ENCODE data around the gene ZNF469.
"Not testable (repeated sequence)": the region's sequence is repeated elsewhere in the genome, so short reads cannot be mapped to it uniquely, and the experiment has no call there.

Gene ZNF469

GRCh38 chr16:88407807-88408206 lies 25.0 kb downstream of the ZNF469 start:
- Mint-ChIP-seq H3K4me1 (peaks cover 4 to 7% of the 10 kb centered on the region in 2 donors), H3K4me3 (no peak overlapping the region), H3K27me3 (peaks cover 0 to 19% of the 10 kb centered on the region in 2 donors), H3K9me3 (no peaks in the 10 kb centered on the region), H3K27ac (no peak overlapping the region), H3K36me3 (no peaks in the 10 kb centered on the region)
- ATAC-seq (replicated peaks): no peak
- no peak for DNase-seq

DNA sequence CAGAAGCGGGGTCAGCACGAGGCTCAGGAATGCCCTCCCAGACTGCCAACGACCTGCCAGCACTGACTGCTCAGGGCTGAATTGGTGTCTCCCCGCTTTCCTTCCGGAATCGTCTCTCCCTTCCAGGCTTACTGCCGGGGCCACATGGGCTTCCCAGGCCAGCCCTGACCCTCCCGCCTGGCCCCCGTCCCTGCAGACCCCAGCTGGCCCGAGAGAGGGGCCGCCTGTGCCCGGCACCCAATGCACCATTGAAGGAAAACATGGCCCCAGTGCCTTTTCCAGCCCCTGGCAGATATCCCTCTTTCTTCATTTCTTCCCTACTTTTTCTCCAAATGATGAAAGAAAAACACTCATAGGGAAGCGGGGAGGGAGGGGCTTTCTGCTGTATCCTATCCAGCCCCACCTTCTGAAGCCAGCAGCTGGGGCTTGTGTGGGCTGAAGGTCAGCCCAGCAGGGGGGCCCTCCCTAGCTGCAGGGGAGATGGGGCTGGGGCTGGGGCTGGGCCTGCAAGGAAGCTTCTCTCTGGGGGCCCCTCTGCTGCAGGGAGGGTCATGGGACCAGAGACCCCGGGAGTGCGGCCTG lies 25.9 kb downstream of the ZNF469 start:
- Mint-ChIP-seq H3K4me1 (peaks cover 4 to 7% of the 10 kb centered on the region in 2 donors), H3K4me3 (no peak overlapping the region), H3K27me3 (peaks cover 0 to 19% of the 10 kb centered on the region in 2 donors), H3K9me3 (no peaks in the 10 kb centered on the region), H3K36me3 (no peaks in the 10 kb centered on the region), H3K27ac (no peak overlapping the region)
- no peak for DNase-seq
- no peak for ATAC-seq (replicated peaks)

GRCh38 chr16:88409296-88410065 lies 26.7 kb downstream of the ZNF469 start:
- ATAC-seq (replicated peaks) (no peak), DNase-seq (no peak)
- H3K4me1 Mint-ChIP-seq: peaks cover 4 to 7% of the 10 kb centered on the region in 2 donors
- H3K4me3 Mint-ChIP-seq: no peak overlapping the region
- no peaks in the 10 kb centered on the region for H3K36me3 Mint-ChIP-seq
- H3K27me3 Mint-ChIP-seq: peaks cover 0 to 14% of the 10 kb centered on the region in 2 donors
- no peaks in the 10 kb centered on the region for H3K9me3 Mint-ChIP-seq
- H3K27ac Mint-ChIP-seq: no peak overlapping the region

DNA sequence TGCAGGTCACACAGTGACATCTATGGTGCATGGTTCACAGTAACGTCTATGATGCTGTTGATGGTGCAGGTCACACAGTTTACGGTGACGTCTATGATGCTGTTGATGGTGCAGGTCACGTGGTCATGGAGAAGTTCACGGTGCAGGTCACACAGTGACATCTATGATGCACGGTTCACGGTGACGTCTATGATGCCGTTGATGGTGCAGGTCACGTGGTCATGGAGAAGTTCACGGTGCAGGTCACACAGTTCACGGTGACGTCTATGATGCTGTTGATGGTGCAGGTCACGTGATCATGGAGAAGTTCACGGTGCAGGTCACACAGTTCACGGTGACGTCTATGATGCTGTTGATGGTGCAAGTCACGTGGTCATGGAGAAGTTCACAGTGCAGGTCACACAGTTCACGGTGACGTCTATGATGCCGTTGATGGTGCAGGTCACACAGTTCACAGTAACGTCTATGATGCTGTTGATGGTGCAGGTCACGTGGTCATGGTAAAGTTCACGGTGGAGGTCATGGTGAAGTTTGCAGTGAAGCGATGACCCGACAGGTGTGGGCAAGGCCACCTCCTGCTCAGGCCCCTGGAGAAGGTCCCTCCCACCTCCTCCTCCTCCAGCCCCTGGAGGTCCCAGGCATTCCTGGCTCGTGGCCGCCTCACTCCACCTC lies 27.7 kb downstream of the ZNF469 start:
- H3K36me3 Mint-ChIP-seq; H3K4me1 Mint-ChIP-seq; H3K9me3 Mint-ChIP-seq; H3K27ac Mint-ChIP-seq; H3K4me3 Mint-ChIP-seq; ATAC-seq (replicated peaks); H3K27me3 Mint-ChIP-seq; DNase-seq: not testable (repeated sequence)

GRCh38 chr16:88411951-88412576 lies 29.3 kb downstream of the ZNF469 start:
- Mint-ChIP-seq H3K27me3 (peaks cover 0 to 16% of the 10 kb centered on the region in 2 donors), H3K4me3 (no peak overlapping the region), H3K36me3 (no peaks in the 10 kb centered on the region), H3K4me1 (peaks cover 4 to 7% of the 10 kb centered on the region in 2 donors), H3K9me3 (no peaks in the 10 kb centered on the region), H3K27ac (no peak overlapping the region)
- no peak for DNase-seq
- ATAC-seq (replicated peaks): no peak

DNA sequence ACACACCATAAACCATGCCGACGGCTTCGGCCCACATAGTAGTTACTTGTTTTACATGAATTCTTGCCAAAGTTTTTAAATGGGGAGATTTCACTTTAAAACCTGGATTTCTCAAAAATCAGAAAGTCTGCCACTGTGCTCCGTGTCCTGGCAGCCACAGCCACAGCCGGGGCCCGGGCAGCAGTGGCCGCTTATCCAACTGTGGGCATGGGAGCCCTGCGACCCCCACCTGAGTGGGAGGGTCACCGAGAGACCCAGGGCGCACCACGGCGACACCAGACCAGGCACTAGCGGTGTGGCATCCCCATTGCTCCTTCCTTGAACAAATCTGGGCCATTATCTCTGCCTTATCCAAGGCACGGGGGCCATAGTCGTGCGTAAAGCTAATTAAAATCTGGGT lies 30.0 kb downstream of the ZNF469 start:
- Mint-ChIP-seq H3K4me3 (no peak overlapping the region), H3K27ac (no peak overlapping the region), H3K36me3 (no peaks in the 10 kb centered on the region), H3K9me3 (no peaks in the 10 kb centered on the region), H3K27me3 (peaks cover 0 to 16% of the 10 kb centered on the region in 2 donors), H3K4me1 (peaks cover 3 to 4% of the 10 kb centered on the region in 2 donors)
- no peak for DNase-seq
- no peak for ATAC-seq (replicated peaks)

GRCh38 chr16:88413231-88413630 lies 30.5 kb downstream of the ZNF469 start:
- no peak for DNase-seq
- ATAC-seq (replicated peaks): no peak
- Mint-ChIP-seq H3K27me3 (peaks cover 0 to 16% of the 10 kb centered on the region in 2 donors), H3K4me3 (no peak overlapping the region), H3K9me3 (no peaks in the 10 kb centered on the region), H3K27ac (no peak overlapping the region), H3K4me1 (no peaks in the 10 kb centered on the region), H3K36me3 (no peaks in the 10 kb centered on the region)

DNA sequence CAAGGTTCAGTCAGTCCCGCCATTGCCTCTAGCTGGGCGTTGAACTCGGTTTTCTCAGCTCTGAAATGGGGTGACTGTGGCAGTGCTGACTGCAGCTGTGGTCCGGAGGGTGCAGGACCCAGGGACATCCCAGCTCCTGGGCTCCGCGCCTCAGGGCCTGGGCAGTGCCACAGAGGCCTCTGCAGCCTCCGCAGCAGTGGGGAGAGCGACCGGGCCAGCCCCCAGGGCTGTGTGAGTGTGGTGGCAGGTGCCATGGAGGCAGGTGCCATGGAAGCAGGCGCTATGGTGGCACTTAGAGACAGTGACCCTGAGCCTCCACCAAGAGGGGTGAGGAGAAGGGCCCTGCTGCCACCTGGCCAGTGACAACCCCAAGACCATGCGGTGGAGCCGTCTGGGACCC lies 30.9 kb downstream of the ZNF469 start:
- Mint-ChIP-seq H3K27me3 (peaks cover 0 to 17% of the 10 kb centered on the region in 2 donors), H3K4me3 (no peak overlapping the region), H3K4me1 (no peaks in the 10 kb centered on the region), H3K9me3 (no peaks in the 10 kb centered on the region), H3K36me3 (no peaks in the 10 kb centered on the region), H3K27ac (no peak overlapping the region)
- no peak for DNase-seq
- ATAC-seq (replicated peaks): no peak

DNA sequence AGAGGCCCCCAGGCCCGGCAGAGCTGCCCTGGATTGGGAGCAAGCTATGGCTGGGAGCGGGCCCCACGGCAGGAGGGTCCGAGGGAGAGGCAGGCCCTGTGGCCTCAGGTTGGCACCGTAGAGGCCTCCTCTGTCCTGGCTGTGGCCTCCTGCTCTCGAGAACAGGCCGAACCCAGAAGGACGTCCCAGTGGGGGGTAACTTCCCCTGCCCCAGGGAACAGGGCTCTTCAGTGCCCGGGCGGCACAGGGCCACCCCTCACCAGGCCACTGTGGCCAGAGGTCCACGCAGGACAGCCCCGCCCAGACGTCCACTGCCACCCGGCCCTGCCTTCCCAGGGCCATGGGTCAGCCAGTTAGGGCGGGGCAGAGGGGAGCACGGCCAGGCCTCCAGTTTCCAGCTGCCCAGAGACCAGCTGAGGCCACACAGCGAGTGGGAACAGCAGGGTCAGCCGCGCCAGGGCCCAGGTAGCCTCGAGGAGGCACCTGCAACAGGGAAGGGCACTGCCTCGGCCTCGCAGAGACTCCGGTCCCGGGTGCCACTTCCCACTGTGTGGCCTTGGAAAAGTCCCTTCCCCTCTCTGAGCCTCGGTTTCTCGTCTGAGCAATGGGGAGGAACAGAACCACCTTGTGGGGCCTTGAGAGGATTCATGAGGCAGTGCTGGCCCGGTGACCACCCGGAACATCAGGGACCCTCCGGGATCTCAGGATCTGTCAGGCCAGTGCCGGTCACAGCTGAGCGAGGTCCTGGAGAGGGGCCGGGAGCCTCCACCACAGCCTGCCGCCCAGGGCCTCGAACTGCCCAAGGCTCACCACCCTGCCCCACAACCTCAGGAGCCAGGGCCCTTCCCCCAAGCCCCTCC lies 32.0 kb downstream of the ZNF469 start:
- DNase-seq (no peak), ATAC-seq (replicated peaks) (no peak)
- Mint-ChIP-seq H3K4me3 (no peak overlapping the region), H3K27ac (no peak overlapping the region), H3K9me3 (no peaks in the 10 kb centered on the region), H3K36me3 (no peaks in the 10 kb centered on the region), H3K4me1 (no peaks in the 10 kb centered on the region), H3K27me3 (peaks cover 3 to 20% of the 10 kb centered on the region in 2 donors)

- no peak for ATAC-seq (replicated peaks)
- H3K27ac Mint-ChIP-seq: no peak overlapping the region
- peaks cover 3 to 26% of the 10 kb centered on the region in 2 donors for H3K27me3 Mint-ChIP-seq
- no peak overlapping the region for H3K4me3 Mint-ChIP-seq
- H3K4me1 Mint-ChIP-seq: no peaks in the 10 kb centered on the region
- no peaks in the 10 kb centered on the region for H3K9me3 Mint-ChIP-seq
- DNase-seq: no peak
- no peaks in the 10 kb centered on the region for H3K36me3 Mint-ChIP-seq
These were observed 32.6 kb downstream of the ZNF469 start for GRCh38 chr16:88415381-88415705.

DNA sequence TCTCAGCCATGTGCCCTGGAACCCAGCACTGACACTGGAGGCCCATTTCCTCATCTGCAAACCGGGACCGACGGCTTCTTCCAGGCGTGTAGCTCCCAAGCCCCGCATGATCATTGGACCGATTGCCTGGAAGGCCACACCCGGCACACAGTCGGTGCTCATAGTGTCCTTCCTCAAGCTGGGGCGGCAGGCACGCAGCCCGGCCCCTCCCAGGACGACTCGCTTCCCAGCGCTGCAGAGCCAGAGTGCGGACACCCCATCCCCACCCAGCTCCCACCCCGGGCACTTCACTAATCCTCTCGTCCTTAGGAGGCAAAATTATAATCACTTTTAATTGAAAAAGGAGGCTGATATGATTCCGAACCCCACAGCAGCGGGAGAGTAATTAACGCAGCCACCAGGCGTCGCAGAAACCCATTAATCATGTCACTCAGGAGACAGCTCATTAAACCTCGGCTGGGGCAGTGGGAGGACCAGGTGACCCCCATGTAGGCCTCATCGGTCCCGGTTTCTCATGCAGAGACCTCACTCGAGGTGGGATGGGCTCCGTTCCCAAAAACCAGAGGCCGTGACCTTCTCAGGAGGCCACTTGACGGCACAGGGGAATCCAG lies 33.1 kb downstream of the ZNF469 start:
- H3K36me3 Mint-ChIP-seq: no peaks in the 10 kb centered on the region
- ATAC-seq (replicated peaks): no peak
- no peaks in the 10 kb centered on the region for H3K9me3 Mint-ChIP-seq
- H3K4me3 Mint-ChIP-seq: no peak overlapping the region
- peaks cover 3 to 26% of the 10 kb centered on the region in 2 donors for H3K27me3 Mint-ChIP-seq
- H3K27ac Mint-ChIP-seq: no peak overlapping the region
- no peaks in the 10 kb centered on the region for H3K4me1 Mint-ChIP-seq
- DNase-seq: no peak

- H3K27ac Mint-ChIP-seq: no peak overlapping the region
- H3K27me3 Mint-ChIP-seq: peaks cover 3 to 26% of the 10 kb centered on the region in 2 donors
- H3K4me3 Mint-ChIP-seq: no peak overlapping the region
- no peaks in the 10 kb centered on the region for H3K9me3 Mint-ChIP-seq
- DNase-seq: no peak
- no peaks in the 10 kb centered on the region for H3K36me3 Mint-ChIP-seq
- H3K4me1 Mint-ChIP-seq: no peaks in the 10 kb centered on the region
- ATAC-seq (replicated peaks): no peak
These were observed 33.9 kb downstream of the ZNF469 start for GRCh38 chr16:88416686-88417085.

DNA sequence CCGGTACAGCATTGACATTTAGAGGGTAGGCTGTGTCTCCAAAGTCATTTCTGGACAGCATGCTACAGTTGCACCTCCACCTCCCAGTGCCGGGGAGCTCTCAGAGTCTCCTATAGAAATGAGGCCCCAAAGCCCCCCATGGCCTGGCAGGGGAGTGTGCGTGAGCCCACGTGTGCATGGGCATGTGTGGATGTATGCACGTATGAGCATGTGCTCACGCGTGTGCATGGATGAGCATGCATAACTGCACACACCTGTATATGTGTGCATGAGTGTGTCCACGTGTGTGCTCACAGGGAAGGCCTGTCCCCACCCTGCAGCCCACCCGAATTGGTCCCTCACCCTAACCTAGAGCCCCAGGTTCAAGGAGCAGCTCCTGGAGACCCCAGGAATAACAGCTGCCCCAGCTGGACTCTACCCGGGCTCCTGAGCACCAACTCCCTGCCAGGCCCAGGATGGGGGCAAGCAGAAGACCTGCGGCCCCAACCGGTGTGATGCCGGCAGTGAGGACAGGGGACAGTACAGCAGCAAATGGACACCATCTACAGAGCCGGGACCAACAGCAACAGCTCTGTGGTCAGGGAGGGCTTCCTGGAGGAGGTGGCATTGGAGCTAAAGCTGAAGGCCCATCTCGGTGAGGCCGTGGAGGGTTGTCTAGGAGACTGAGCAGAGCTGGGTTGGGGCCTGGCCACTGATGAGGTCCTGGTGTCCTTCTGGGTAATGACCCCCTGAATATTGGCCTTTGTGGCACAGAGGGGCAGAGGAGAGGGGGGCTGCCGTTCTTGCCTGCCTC lies 35.1 kb downstream of the ZNF469 start:
- Mint-ChIP-seq H3K36me3 (no peaks in the 10 kb centered on the region), H3K27me3 (peaks cover 7 to 30% of the 10 kb centered on the region in 2 donors), H3K9me3 (peaks cover 4 to 7% of the 10 kb centered on the region in 2 donors), H3K4me1 (no peaks in the 10 kb centered on the region), H3K27ac (no peak overlapping the region), H3K4me3 (no peak overlapping the region)
- ATAC-seq (replicated peaks): no peak
- DNase-seq: no peak

Data from stimulated activated naive B cell treated with anti-CD40 and anti-IgM and Interleukin-4, amounts not matched to agents 10 μg/mL and 1 μg/mL and 100 μg/mL, for 72 hours (primary cell).